ENCODE results near the gene INTS4.
"Not testable (repeated sequence)": the region's sequence is repeated elsewhere in the genome, so short reads cannot be mapped to it uniquely, and the experiment has no call there.

INTS4 gene, protein sequence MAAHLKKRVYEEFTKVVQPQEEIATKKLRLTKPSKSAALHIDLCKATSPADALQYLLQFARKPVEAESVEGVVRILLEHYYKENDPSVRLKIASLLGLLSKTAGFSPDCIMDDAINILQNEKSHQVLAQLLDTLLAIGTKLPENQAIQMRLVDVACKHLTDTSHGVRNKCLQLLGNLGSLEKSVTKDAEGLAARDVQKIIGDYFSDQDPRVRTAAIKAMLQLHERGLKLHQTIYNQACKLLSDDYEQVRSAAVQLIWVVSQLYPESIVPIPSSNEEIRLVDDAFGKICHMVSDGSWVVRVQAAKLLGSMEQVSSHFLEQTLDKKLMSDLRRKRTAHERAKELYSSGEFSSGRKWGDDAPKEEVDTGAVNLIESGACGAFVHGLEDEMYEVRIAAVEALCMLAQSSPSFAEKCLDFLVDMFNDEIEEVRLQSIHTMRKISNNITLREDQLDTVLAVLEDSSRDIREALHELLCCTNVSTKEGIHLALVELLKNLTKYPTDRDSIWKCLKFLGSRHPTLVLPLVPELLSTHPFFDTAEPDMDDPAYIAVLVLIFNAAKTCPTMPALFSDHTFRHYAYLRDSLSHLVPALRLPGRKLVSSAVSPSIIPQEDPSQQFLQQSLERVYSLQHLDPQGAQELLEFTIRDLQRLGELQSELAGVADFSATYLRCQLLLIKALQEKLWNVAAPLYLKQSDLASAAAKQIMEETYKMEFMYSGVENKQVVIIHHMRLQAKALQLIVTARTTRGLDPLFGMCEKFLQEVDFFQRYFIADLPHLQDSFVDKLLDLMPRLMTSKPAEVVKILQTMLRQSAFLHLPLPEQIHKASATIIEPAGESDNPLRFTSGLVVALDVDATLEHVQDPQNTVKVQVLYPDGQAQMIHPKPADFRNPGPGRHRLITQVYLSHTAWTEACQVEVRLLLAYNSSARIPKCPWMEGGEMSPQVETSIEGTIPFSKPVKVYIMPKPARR

GRCh38 chr11:77994434-77995362, at the start of gene INTS4:
Gene INTS4 (minus strand): TSS chr11:77994668. CDS start chr11:77994643, 25 bp downstream.
- in situ Hi-C loops (cut with MboI; ENCODE audit: low sequenced_read_pairs), result no loop called here

- in situ Hi-C loops (cut with MboI; ENCODE audit: low sequenced_read_pairs), result no loop called here
Observed at GRCh38 chr11:78041843-78042440, 47.5 kb upstream of the INTS4 start.

GRCh38 chr11:78041380-78041719, 46.9 kb upstream of the INTS4 start:
- in situ Hi-C loops (cut with MboI; ENCODE audit: low sequenced_read_pairs), result not testable (repeated sequence)

GRCh38 chr11:78040691-78041379, 46.4 kb upstream of the INTS4 start:
- in situ Hi-C loops (cut with MboI; ENCODE audit: low sequenced_read_pairs), result no loop called here

DNA sequence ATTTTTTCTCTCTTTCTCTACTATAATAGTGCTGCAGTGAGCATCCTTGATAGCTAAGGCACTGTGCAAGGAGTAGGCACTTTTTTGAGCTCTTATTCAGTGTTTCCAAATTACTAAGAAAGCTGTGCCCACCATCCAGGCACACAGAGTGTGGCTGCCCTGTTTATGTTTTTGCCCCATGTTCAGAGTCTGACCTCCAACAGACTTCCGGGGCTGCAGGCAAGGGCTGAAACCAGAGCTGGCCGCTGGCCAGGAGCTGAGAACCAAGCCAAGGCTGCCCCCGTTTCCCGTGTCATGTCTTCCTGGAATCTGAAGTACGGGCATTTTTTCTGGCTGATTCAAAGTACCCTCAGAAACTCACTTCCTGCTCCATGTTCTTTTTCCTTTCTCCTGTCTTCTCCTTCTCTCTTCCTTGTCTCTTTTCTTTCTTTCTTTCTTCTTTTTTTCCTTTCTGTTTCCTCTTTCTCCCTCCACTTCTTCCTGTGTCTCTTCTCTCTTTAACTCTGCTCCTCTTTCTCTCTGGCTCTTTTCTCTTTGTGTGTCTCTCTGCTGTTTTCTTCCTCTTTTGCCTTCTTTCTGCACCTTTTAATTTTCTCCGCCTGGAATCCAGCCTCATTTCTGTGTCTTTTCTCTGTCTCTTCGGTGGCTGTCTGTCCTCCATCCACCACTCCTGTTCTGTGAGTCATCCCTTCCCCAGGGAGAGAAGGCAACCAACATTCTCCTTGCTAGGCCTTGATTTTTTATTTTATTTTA, 45.6 kb upstream of the INTS4 start:
- in situ Hi-C loops (cut with MboI; ENCODE audit: low sequenced_read_pairs), result no loop called here

DNA sequence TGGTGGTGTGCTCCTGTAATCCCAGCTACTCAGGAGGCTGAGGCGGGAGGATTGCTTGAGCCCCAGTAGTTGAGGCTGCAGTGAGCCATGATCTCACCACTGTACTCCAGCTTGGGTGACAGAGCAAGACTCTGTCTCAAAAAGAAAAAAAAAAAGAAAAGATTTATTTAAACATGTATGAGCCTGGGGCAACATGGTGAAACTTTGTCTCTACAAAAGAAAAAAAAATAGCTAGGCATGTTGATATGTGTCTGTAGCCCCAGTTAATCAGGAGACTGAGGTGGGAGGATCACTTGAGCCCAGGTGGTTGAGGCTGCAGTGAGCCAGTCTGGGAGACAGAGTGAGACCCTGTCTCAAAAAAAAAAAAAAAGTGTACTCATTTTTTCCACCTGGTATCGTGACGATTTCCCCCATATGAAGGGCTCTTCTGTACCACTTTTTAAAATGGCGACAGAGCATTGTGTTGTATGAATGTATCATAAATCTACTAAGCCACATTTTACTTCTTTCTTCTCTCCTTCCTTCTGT, 45.0 kb upstream of the INTS4 start:
- in situ Hi-C loops (cut with MboI; ENCODE audit: low sequenced_read_pairs), result no loop called here

- in situ Hi-C loops (cut with MboI; ENCODE audit: low sequenced_read_pairs), result no loop called here
Observed at GRCh38 chr11:78038697-78039313, 44.3 kb upstream of the INTS4 start.

- in situ Hi-C loops (cut with MboI; ENCODE audit: low sequenced_read_pairs), result no loop called here
Observed at GRCh38 chr11:78037825-78038620, 43.6 kb upstream of the INTS4 start.

DNA sequence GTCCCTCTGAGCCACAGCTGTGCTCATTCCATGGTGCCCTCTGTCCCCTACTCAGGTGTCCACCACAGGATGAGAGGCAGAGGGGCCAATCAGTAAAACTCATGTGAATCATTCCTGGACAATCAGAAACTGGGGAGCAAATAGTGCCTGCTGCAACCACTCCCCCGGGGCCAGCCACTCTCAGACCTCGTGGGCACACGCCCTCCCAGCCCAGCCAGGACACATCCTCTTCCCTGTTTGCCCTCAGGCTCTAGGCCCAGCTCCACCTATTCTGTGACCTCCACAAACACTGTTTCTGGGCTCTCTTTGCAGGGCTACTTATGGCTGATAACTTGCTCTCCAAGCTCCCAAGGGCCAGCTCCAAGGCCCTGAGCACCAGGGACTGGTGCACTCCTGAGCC, 42.6 kb upstream of the INTS4 start:
- in situ Hi-C loops (cut with MboI; ENCODE audit: low sequenced_read_pairs), result no loop called here

GRCh38 chr11:78036313-78036712, 41.8 kb upstream of the INTS4 start:
- in situ Hi-C loops (cut with MboI; ENCODE audit: low sequenced_read_pairs), result no loop called here

- in situ Hi-C loops (cut with MboI; ENCODE audit: low sequenced_read_pairs), result no loop called here
Observed at GRCh38 chr11:78034623-78035022, 40.2 kb upstream of the INTS4 start.

DNA sequence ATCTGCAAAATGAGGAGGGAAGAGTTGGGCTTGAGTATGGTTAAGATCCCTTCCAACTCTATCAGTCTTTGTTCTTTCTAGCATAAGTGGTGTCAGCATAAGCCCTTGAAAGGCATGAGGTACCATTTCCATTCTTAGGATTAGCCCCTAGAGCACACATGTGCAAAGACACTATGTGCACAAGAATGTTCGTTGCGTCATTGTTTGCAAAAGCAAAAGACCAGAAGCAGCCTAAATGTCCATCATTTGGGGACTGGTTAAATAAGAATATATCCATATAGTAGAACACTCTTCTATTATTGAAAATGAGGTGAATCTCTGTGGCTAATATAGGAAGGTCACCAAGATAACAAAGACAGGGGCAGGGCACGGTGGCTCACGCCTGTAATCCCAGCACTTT, 38.6 kb upstream of the INTS4 start:
- in situ Hi-C loops (cut with MboI; ENCODE audit: low sequenced_read_pairs), result no loop called here

DNA sequence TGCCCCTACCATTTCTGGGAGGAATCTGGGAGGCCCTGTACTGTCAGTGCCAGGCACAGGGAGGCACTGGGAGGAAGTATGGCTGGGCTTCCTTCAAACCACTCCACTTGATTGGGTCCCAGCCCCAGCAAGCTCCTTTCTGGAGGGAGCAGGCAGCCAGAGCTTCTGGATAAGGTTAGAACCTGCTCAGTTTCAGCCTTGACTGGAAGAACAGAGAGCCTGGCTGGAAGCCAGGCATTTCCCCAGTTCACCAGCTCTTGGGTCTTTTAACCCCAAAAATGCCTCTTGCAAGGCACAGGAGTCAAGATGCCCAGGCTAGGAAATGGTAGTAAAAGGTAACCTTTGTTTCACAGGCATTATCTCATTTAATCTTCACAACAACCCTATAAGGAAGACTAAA, 37.6 kb upstream of the INTS4 start:
- in situ Hi-C loops (cut with MboI; ENCODE audit: low sequenced_read_pairs), result no loop called here

DNA sequence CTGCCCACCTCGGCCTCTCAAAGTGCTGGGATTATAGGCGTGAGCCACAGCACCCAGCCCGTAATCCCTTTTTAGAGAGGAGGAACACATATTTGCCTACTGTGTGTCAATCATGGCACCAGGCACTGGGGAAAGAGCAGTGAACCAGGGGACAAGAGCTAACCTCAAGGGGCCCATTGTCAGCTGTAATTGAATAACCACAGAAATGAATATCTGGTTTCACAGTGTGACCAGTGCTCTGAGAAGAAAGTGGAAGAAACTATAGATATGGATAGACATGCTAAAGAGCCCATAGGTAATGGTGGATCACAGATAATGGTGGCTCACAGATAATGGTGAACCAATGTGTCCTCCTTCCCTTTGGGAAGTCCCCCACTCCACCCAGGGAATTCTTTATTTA, 37.2 kb upstream of the INTS4 start:
- in situ Hi-C loops (cut with MboI; ENCODE audit: low sequenced_read_pairs), result no loop called here

GRCh38 chr11:78030429-78031325, 36.2 kb upstream of the INTS4 start:
- in situ Hi-C loops (cut with MboI; ENCODE audit: low sequenced_read_pairs), result no loop called here

- in situ Hi-C loops (cut with MboI; ENCODE audit: low sequenced_read_pairs), result not testable (repeated sequence)
Observed at GRCh38 chr11:78028423-78028822, 34.0 kb upstream of the INTS4 start.

- in situ Hi-C loops (cut with MboI; ENCODE audit: low sequenced_read_pairs), result no loop called here
Observed at GRCh38 chr11:78027759-78028158, 33.3 kb upstream of the INTS4 start.

Measured in HL-60/S4 treated with retinoic acid at 250 ng/mL for 4 days and 3 days (cell line).